Middle frontal gyrus (tissue), 1 donor: ENCODE results near the gene DDX18.

Experiments
- DNase-seq: peaks from one replicate; pipeline ENCODE4 v3.0.0-alpha.2; 2015; ENCODE audit warnings: low spot score; ENCODE audit errors: extremely low spot score

Gene DDX18

DNA sequence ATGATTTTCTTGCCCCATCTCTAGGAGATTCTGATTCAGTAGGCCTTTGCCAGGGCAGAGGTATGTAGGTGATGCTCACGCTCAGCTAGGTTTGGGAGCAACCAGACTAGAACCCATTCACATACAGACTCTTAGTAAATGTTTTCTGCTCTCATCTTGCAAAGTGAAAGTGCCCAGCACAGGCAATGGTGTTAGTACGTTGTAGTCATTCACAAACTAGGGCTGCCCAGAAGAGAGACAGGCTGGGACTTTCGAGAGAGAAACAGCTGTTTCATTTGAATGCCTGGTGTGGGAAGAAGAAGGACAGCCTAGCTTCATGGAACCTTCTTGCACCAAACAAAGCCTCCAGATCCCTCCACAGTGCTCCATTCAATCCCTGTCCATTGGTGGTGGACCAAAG is 19.4 kb downstream of the DDX18 start:
- DNase-seq: no peak

DNA sequence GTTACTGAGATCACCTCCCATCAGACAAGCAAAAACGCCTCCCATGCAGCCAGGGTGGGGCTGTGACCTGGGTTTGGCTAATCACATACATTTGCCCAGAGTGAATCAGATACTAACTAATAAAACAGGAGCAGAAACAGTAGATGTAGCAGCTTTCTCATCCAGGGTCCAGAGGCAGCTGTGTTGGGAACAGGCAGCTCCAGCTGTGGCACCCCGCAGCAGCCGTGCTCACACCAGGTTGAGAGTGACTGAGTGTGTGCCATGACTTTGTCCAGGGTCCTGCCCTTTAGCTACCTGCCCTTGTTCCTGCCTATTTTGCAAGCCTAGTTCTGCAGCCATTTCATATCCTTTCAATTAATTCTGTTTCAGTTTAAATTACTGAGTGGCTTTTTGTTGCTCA is 20.5 kb downstream of the DDX18 start:
- DNase-seq: no peak

DNA sequence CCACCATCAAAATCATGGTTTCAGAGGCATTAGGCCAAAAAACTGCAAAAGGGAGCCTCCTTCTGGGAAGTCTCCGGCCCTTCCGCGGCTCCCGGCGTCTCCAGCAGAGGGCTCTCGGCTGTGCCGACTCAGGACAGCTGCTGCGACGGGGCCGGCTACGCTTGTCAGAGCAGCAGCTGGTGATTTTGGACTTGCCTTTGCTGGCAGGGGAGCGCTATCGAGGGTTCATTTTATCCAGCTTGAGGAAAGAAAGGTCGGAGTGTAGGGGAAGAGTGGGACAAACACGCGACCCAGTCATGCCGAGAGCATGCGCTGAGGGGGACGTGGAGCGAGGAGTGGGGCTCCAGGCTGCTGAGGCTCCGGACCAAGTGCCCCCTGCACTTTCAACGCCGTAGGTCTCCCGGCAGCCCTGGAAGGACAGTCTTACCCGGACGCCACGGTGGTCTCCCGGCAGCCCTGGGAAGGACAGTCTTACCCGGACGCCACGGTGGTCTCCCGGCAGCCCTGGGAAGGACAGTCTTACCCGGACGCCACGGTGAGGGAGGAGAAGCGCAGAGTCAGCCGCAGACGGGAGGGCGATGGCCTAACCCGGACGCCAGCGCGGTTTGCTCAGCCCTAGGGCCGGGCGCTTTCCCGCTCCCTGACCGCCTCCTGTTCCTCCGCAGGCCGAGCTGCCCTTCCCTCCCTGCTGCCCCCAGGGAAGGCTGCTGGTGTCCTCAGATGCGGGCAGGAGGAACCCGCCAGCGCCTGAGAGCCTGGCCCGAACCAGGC is 21.7 kb downstream of the DDX18 start:
- DNase-seq: peak; percentile 58

DNA sequence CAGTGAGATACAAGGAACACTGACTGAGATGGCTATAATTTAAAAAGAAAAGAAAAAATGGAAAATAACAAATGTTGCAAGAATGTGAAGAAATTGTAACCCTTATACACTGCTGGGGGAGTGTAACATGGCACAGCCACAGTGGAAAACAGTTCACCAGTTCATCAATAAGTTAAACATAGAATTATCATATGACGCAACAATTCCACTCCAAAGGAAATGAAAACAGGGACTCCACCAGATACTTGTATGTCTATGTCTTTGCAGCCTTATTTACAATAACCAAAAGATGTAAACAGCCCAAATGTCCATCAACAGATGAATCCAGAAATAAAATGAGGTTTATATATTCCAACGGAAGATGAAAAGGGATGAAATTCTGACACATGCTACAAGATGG is 30.8 kb downstream of the DDX18 start:
- no peak for DNase-seq

DNA sequence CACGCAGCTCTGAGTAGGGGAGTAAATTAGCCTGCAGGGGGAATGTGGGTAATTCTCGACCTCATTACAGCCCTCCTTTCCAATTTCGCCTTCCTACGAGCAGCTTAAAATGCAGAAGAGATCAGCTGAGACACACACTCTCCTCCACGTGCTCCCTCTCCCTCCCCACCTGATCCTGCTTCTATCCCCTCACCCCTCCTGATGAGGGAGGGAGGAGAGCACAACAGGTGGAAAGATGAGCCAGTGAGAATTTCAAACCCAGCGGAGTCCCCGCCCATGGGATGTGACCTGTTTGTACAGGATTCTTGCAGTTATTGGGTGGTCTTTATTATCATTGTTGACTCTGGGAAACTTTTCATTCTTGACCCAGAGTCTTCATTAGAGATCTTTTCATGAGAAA is 35.5 kb downstream of the DDX18 start:
- no peak for DNase-seq

DNA sequence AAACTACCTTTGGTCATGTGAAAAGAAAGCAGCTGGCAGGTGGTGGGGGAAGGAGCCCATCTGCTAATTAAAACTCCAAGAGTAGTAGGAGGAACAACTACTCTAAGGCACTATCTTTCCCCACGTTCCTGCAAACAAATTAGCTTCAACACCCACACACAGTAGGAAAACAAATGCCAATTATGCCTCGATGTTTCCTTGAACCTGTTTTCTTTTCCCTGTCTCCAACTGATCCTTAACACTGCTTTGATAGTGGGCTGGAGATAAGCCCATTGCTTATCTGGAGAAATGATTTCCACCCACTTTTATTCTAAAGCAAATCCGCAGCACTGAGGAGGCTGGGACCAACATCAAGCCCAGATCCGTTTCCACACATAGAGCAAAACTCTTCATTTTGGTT is 36.0 kb downstream of the DDX18 start:
- DNase-seq: no peak

DNA sequence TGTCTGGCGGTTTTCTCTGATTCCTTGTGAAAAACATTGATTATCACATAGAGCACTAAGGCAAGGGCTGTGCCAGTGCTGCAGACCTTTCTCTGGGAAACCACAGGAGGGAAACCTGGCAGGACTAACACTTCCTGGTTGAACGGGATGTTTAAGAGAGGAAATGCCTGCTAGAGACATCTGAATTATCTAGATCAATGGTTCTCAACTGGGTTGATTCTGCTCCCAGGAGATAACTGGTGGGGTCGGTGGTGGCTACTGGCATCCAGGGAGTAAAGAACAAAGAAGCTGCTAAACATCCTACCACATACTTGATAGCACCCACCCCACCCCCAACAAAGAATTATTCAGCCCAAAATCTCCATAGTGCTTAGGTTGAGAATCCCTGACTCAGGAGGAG is 37.5 kb downstream of the DDX18 start:
- DNase-seq: no peak

DNA sequence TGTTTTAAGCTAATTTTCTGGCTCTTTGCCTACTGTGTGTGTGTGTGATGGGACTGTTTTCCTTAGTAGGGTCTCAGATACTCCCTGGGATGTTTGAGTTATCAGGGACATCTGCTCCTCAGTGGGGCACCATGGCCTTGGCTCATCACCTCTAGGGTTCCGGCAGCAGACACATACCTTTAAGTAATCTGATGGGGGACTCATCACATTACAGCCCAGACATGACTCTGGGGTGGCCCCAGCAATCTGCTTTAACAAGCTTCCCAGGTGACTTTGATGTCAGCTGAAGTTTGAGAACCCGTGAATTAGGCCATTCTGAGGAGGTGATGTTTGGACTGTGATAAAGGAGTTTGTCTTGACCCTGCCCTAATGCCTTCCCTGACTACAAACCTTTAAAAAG is 38.8 kb downstream of the DDX18 start:
- DNase-seq: no peak

DNA sequence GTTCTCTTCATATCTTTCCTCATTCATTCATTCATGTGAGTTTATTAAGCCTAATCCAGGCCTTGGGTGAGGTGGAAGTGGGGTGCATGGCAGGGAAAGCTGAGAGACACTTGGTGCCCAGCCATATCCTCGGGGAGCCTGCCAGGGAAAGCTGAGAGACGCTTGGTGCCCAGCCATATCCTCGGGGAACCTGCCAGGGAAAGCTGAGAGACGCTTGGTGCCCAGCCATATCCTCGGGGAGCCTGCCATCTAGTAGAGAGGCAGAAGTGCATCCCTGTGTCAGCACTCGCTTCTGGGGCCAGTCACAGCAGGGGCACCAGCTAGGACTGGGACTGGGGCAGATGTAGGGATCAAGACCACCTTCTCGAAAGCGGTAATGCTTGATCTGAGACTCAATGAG is 39.4 kb downstream of the DDX18 start:
- no peak for DNase-seq

DNA sequence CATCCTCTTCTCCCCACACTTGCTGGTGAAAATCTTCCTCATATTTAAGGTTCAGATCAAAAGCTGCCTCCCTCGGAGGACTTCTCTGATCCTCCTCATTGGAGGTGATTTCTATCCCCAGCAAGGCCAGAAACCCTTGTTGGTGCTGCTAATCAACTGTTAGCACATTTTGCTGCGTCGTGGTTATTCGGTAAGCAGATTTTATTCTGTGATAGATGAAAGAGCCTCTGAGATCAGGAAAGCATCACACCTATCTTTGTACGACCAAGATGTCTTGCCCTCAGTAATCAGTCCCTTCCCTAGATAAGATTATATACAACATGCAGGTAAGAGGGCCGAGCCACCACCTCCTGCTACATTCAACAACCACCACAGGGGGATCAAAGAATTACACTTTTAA is 40.1 kb downstream of the DDX18 start:
- no peak for DNase-seq

DNA sequence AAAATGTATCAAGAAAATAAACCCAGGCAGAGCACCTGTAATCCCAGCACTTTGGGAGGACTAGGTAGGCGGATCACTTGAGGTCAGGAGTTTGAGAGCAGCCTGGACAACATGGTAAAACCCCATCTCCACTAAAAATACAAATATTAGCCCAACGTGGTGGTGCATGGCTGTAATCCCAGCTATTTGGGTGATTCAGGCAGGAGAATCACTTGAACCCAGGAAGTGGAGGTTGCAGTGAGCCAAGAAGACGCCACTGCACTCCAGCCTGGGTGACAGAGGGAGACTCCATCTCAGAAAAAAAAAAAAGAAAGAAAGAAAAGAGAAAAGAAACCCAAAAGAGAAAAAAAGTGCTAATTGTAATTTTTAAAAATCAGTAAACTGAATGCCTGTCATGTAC is 41.4 kb downstream of the DDX18 start:
- no peak for DNase-seq

DNA sequence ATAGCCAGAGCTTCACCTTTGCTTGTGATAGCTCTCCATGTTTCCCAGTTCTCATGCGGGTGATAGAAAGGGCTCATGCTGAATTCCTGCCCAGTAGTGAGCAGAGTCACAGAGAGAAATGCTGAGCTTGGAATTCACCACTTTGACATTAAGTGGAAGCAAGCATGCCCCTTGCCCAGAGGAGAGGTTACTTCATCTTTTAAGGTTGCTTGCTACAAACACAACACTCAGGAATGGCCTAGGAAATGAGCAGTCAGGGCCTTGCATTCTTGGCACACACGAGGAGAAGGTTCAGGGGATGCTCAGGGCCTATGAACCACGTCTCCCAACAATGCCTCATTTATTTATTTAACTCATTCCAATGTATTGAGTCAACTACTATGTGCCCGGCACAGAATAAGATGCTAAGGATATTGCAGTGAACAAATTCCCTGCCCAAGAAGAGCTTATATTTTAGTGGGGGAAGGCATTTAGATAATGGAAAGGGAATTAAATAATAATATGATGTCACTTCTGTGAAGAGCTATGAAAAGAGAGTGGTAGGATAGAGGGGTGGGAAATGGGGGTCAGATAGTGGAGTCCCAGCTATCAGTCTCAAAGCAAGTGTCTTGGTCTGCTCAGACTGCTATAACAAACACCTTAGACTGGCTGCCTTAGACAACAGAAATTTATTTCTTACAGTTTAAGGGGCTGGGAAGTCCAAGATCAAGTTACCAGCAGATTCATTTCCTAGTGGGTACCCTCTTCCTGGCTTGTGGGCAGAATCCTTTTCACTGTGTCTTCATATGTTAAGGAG is 42.1 kb downstream of the DDX18 start:
- DNase-seq: no peak

DNA sequence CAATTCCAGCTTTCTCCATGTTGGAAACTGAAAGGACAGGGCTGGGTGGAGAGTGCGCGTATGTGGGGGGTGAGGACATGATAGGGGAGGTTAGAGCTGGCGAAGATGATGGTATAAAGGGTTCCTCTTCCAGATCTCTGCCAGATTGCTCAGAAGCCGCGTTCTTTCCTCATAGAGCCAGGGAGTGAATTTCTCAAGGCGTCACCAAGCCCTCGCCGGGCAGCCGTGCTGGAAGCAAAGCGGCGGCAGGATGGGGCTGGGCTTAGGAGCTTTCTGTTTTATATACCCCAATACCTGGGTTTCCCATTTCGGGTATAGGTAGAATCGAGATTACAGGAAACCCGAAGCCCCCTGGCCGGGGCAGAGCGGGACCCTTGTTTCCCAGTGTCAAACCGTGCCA is 43.8 kb downstream of the DDX18 start:
- DNase-seq: no peak

DNA sequence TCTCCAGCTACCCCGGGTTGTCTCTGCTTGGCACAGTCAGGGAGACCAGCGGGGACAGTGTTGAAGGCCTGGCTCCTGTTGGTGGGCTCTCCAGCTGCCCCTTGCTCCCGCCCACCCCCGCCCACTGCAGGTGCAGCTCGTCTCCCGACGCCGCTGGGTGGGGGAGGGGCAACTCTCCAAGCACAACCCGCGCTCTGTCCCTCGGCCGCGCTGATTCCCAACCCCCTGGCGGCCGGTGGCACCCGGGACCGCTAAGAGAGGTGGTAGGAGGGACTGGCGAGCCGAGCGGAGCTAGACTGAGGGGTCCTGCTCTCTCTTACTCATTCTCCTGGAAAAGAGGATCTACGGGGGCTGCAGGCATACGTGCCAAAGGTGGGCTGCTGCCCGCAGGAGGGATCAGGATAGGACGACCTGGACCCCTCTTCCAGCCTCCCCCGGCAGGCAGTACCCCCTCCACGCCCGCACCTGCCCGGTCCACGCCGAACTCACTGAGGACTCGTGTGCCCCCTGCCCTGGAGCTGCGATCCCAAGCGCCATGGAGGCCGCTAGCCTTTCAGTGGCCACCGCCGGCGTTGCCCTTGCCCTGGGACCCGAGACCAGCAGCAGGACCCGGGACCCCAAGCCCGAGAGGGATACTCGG is 44.5 kb downstream of the DDX18 start:
- no peak for DNase-seq

DNA sequence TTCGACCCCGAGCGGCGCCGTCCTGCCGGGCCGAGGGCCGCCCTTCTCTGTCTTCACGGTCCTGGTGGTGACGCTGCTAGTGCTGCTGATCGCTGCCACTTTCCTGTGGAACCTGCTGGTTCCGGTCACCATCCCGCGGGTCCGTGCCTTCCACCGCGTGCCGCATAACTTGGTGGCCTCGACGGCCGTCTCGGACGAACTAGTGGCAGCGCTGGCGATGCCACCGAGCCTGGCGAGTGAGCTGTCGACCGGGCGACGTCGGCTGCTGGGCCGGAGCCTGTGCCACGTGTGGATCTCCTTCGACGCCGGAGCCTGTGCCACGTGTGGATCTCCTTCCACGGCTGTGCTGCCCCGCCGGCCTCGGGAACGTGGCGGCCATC is 45.0 kb downstream of the DDX18 start:
- DNase-seq: no peak

DNA sequence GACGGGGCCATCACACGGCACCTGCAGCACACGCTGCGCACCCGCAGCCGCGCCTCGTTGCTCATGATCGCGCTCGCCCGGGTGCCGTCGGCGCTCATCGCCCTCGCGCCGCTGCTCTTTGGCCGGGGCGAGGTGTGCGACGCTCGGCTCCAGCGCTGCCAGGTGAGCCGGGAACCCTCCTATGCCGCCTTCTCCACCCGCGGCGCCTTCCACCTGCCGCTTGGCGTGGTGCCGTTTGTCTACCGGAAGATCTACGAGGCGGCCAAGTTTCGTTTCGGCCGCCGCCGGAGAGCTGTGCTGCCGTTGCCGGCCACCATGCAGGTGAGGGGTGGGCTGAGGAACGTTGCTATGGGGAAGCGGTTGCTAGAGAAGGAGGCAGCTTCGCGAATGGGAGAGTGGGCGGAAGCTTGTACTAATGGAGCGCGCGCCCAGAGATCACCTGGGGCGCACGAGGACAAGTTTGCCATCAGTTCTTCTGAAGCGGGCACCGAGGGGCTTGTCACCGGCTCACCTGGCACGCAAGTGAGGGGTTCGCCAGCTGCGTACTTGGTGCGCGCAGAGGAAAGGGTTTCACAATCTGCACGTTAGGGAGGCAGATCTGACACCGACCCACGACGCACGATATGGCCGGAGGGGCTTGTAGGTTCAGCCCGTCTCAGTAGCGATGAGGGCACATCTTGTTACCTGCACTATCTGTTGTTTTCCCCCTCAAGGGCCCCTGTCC is 45.6 kb downstream of the DDX18 start:
- DNase-seq: no peak

DNA sequence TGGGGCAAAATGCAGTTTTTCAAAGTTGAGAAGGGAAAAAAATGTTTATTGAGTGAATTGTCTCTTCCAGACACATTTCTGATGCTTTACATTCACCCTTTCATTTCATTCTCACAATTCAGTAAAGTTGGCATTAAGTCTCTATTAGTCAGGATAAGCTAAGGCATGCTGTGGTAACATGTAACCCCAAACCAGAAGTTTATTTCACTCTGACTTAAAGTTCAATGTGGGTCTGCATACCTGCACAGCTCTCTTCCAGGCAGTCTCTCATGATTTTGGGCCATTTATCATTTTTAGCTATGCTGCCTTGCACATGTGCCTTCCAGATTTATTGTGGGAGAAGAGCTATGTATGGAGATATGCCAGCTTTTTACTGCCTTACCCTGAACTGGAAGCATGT is 48.0 kb downstream of the DDX18 start:
- no peak for DNase-seq

DNA sequence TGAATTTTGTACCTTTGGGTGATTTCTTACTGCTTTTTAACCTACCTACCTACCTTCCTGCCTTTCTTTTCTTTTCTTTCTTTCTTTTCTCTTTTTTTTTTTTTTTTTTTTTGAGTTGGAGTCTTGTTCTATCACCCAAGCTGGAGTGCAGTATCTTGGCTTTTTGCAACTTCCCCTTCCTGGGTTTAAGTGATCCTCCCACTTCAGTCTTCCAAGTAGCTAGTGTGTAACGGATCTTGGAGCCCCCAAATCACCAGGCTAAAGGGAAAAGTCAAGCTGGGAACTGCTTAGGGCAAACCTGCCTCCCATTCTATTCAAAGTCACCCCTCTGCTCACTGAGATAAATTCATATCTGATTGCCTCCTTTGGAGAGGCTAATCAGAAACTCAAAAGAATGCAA is 61.3 kb downstream of the DDX18 start:
- DNase-seq: no peak

DNA sequence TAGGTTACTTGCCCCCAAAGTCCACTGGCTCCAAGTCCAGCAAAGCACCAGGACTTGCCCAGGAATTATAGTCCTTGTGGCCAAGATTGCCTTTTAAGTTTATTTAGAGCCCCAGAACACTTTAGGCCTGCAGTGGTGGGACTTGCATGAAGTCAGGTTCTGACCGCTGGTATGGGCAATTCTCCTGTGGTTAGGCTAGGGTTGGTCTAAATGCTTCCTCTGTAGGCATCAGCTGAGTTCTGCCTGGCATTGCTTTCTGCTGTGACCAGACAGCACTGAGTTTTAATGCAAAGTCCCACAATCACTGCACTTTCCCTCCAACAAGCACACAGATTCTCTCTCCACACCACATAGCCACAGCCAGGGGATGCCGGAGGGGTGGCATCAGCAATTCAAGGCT is 64.5 kb downstream of the DDX18 start:
- no peak for DNase-seq
